ENCODE results near the gene TPM3.
"Not testable (repeated sequence)": the region's sequence is repeated elsewhere in the genome, so short reads cannot be mapped to it uniquely, and the experiment has no call there.

The TPM3 gene

GRCh38 chr1:154206196-154206595, 14.3 kb upstream of the TPM3 start, which contains the start of gene CFAP141:
Gene CFAP141, minus strand, starts transcription at chr1:154206333. Its CDS starts 26 bp downstream, at chr1:154206307.
- Histone ChIP-seq H3K4me3 (ENCODE audit: low read length in 2 of 2) (no peak within 1 kb of the TSS), H3K9ac (ENCODE audit: low read length in 2 of 2) (no peak within 1 kb of the TSS), H3K9me3 (ENCODE audit: control insufficient read depth in 2 of 2, low read length in 2 of 2) (no peaks in the 10 kb centered on the region), H3K27me3 (ENCODE audit: control insufficient read depth in 1 of 2, insufficient read depth in 2 of 2, low read length in 2 of 2) (no peaks in the 10 kb centered on the region), H3K27ac (ENCODE audit: low read length) (no peak within 1 kb of the TSS), H3K36me3 (ENCODE audit: control insufficient read depth in 2 of 2, insufficient read depth in 2 of 2, low read length in 2 of 2) (peaks cover 31 to 35% of the 10 kb centered on the region in 2 donors), H3K4me1 (ENCODE audit: control insufficient read depth, insufficient read depth, low read length) (no peaks in the 10 kb centered on the region)

- H3K36me3 ChIP-seq (ENCODE audit: control insufficient read depth in 2 of 2, insufficient read depth in 2 of 2, low read length in 2 of 2): peaks cover 31 to 33% of the 10 kb centered on the region in 2 donors
- H3K9me3 ChIP-seq (ENCODE audit: control insufficient read depth in 2 of 2, low read length in 2 of 2): not testable (repeated sequence)
Observed at GRCh38 chr1:154205778-154206177, 13.9 kb upstream of the TPM3 start.

GRCh38 chr1:154199563-154199879, 7.6 kb upstream of the TPM3 start:
- no peak overlapping the region for H3K4me3 ChIP-seq (ENCODE audit: low read length in 2 of 2)
- H3K27me3 ChIP-seq (ENCODE audit: control insufficient read depth in 1 of 2, insufficient read depth in 2 of 2, low read length in 2 of 2): no peaks in the 10 kb centered on the region
- H3K9ac ChIP-seq (ENCODE audit: low read length in 2 of 2): peak overlapping the region in 1 of 2 donors; percentile 47
- H3K27ac ChIP-seq (ENCODE audit: low read length): no peak overlapping the region
- no peaks in the 10 kb centered on the region for H3K9me3 ChIP-seq (ENCODE audit: control insufficient read depth in 2 of 2, low read length in 2 of 2)
- H3K36me3 ChIP-seq (ENCODE audit: control insufficient read depth in 2 of 2, insufficient read depth in 2 of 2, low read length in 2 of 2): no peaks in the 10 kb centered on the region
- H3K4me1 ChIP-seq (ENCODE audit: control insufficient read depth, insufficient read depth, low read length): no peaks in the 10 kb centered on the region

More at GRCh38 chr1:154205778-154206177, 13.9 kb upstream of the TPM3 start:
- H3K4me3 ChIP-seq (ENCODE audit: low read length in 2 of 2); H3K27ac ChIP-seq (ENCODE audit: low read length); H3K4me1 ChIP-seq (ENCODE audit: control insufficient read depth, insufficient read depth, low read length); H3K9ac ChIP-seq (ENCODE audit: low read length in 2 of 2); H3K27me3 ChIP-seq (ENCODE audit: control insufficient read depth in 1 of 2, insufficient read depth in 2 of 2, low read length in 2 of 2): not testable (repeated sequence)

- Histone ChIP-seq H3K27me3 (ENCODE audit: control insufficient read depth in 1 of 2, insufficient read depth in 2 of 2, low read length in 2 of 2) (no peaks in the 10 kb centered on the region), H3K36me3 (ENCODE audit: control insufficient read depth in 2 of 2, insufficient read depth in 2 of 2, low read length in 2 of 2) (no peaks in the 10 kb centered on the region), H3K4me1 (ENCODE audit: control insufficient read depth, insufficient read depth, low read length) (no peaks in the 10 kb centered on the region), H3K9me3 (ENCODE audit: control insufficient read depth in 2 of 2, low read length in 2 of 2) (no peaks in the 10 kb centered on the region), H3K9ac (ENCODE audit: low read length in 2 of 2) (peak overlapping the region in 1 of 2 donors; percentile 47), H3K27ac (ENCODE audit: low read length) (no peak overlapping the region), H3K4me3 (ENCODE audit: low read length in 2 of 2) (peak overlapping the region in 1 of 2 donors; percentile 47)
Observed at GRCh38 chr1:154198756-154199562, 7.1 kb upstream of the TPM3 start.

GRCh38 chr1:154193821-154194220, 1.9 kb upstream of the TPM3 start:
- no peak overlapping the region for H3K4me3 ChIP-seq (ENCODE audit: low read length in 2 of 2)
- H3K27ac ChIP-seq (ENCODE audit: low read length): no peak overlapping the region

GRCh38 chr1:154192476-154192875, 576 bp upstream of the TPM3 start:
- Histone ChIP-seq H3K9me3 (ENCODE audit: control insufficient read depth in 2 of 2, low read length in 2 of 2) (no peaks in the 10 kb centered on the region), H3K4me1 (ENCODE audit: control insufficient read depth, insufficient read depth, low read length) (no peaks in the 10 kb centered on the region), H3K36me3 (ENCODE audit: control insufficient read depth in 2 of 2, insufficient read depth in 2 of 2, low read length in 2 of 2) (no peaks in the 10 kb centered on the region), H3K27me3 (ENCODE audit: control insufficient read depth in 1 of 2, insufficient read depth in 2 of 2, low read length in 2 of 2) (peaks cover 5 to 10% of the 10 kb centered on the region in 2 donors), H3K27ac (ENCODE audit: low read length) (no peak overlapping the region), H3K4me3 (ENCODE audit: low read length in 2 of 2) (no peak overlapping the region), H3K9ac (ENCODE audit: low read length in 2 of 2) (no peak overlapping the region)

More at GRCh38 chr1:154193821-154194220, 1.9 kb upstream of the TPM3 start:
- Histone ChIP-seq H3K36me3 (ENCODE audit: control insufficient read depth in 2 of 2, insufficient read depth in 2 of 2, low read length in 2 of 2) (no peaks in the 10 kb centered on the region), H3K4me1 (ENCODE audit: control insufficient read depth, insufficient read depth, low read length) (no peaks in the 10 kb centered on the region), H3K27me3 (ENCODE audit: control insufficient read depth in 1 of 2, insufficient read depth in 2 of 2, low read length in 2 of 2) (peaks cover 5 to 10% of the 10 kb centered on the region in 2 donors), H3K9ac (ENCODE audit: low read length in 2 of 2) (no peak overlapping the region), H3K9me3 (ENCODE audit: control insufficient read depth in 2 of 2, low read length in 2 of 2) (no peaks in the 10 kb centered on the region)

GRCh38 chr1:154190550-154190949, 1.4 kb downstream of the TPM3 start:
- Histone ChIP-seq H3K27me3 (ENCODE audit: control insufficient read depth in 1 of 2, insufficient read depth in 2 of 2, low read length in 2 of 2) (peaks cover 5 to 10% of the 10 kb centered on the region in 2 donors), H3K4me1 (ENCODE audit: control insufficient read depth, insufficient read depth, low read length) (no peaks in the 10 kb centered on the region), H3K4me3 (ENCODE audit: low read length in 2 of 2) (no peak overlapping the region), H3K27ac (ENCODE audit: low read length) (no peak overlapping the region), H3K36me3 (ENCODE audit: control insufficient read depth in 2 of 2, insufficient read depth in 2 of 2, low read length in 2 of 2) (no peaks in the 10 kb centered on the region), H3K9me3 (ENCODE audit: control insufficient read depth in 2 of 2, low read length in 2 of 2) (no peaks in the 10 kb centered on the region), H3K9ac (ENCODE audit: low read length in 2 of 2) (no peak overlapping the region)

GRCh38 chr1:154186852-154187501, 4.9 kb downstream of the TPM3 start:
- Histone ChIP-seq H3K4me3 (ENCODE audit: low read length in 2 of 2) (no peak overlapping the region), H3K9me3 (ENCODE audit: control insufficient read depth in 2 of 2, low read length in 2 of 2) (no peaks in the 10 kb centered on the region), H3K27ac (ENCODE audit: low read length) (no peak overlapping the region), H3K9ac (ENCODE audit: low read length in 2 of 2) (no peak overlapping the region), H3K27me3 (ENCODE audit: control insufficient read depth in 1 of 2, insufficient read depth in 2 of 2, low read length in 2 of 2) (peaks cover 0 to 8% of the 10 kb centered on the region in 2 donors), H3K36me3 (ENCODE audit: control insufficient read depth in 2 of 2, insufficient read depth in 2 of 2, low read length in 2 of 2) (no peaks in the 10 kb centered on the region), H3K4me1 (ENCODE audit: control insufficient read depth, insufficient read depth, low read length) (peaks cover 11% of the 10 kb centered on the region)

- Histone ChIP-seq H3K27ac (ENCODE audit: low read length) (no peak overlapping the region), H3K4me1 (ENCODE audit: control insufficient read depth, insufficient read depth, low read length) (peaks cover 18% of the 10 kb centered on the region), H3K36me3 (ENCODE audit: control insufficient read depth in 2 of 2, insufficient read depth in 2 of 2, low read length in 2 of 2) (no peaks in the 10 kb centered on the region), H3K4me3 (ENCODE audit: low read length in 2 of 2) (no peak overlapping the region), H3K9ac (ENCODE audit: low read length in 2 of 2) (no peak overlapping the region), H3K9me3 (ENCODE audit: control insufficient read depth in 2 of 2, low read length in 2 of 2) (no peaks in the 10 kb centered on the region), H3K27me3 (ENCODE audit: control insufficient read depth in 1 of 2, insufficient read depth in 2 of 2, low read length in 2 of 2) (peaks cover 0 to under 1% of the 10 kb centered on the region in 2 donors)
Observed at GRCh38 chr1:154186177-154186576, 5.7 kb downstream of the TPM3 start.

GRCh38 chr1:154183046-154183915, 8.6 kb downstream of the TPM3 start:
- Histone ChIP-seq H3K9me3 (ENCODE audit: control insufficient read depth in 2 of 2, low read length in 2 of 2) (no peaks in the 10 kb centered on the region), H3K36me3 (ENCODE audit: control insufficient read depth in 2 of 2, insufficient read depth in 2 of 2, low read length in 2 of 2) (peaks cover 0 to 2% of the 10 kb centered on the region in 2 donors), H3K4me1 (ENCODE audit: control insufficient read depth, insufficient read depth, low read length) (peaks cover 40% of the 10 kb centered on the region), H3K27ac (ENCODE audit: low read length) (peak overlapping the region; percentile 86), H3K9ac (ENCODE audit: low read length in 2 of 2) (peak overlapping the region; percentile 87 to 89), H3K27me3 (ENCODE audit: control insufficient read depth in 1 of 2, insufficient read depth in 2 of 2, low read length in 2 of 2) (no peaks in the 10 kb centered on the region), H3K4me3 (ENCODE audit: low read length in 2 of 2) (peak overlapping the region; percentile 95)
